ENCODE results near the gene REV1. TPM values are rescaled to one million over a fixed set of nuclear protein-coding genes. Genes with fewer than 3 reads are reported as not detected.

REV1 gene
- total RNA-seq, 4 donors from 2014 or later = 82.6 to 89.5 (median 85.3) TPM

GRCh38 chr2:99485411-99485810 lies 4.4 kb downstream of the REV1 start:
- Histone ChIP-seq H3K27ac (no peak overlapping the region), H3K4me3 (no peak overlapping the region), H3K4me1 (peaks cover 0 to 33% (median 2%) of the 10 kb centered on the region in 4 donors), H3K9me3 (no peaks in the 10 kb centered on the region), H3K27me3 (no peaks in the 10 kb centered on the region), H3K36me3 (no peaks in the 10 kb centered on the region)
- DNase-seq = no peak
- TF ChIP-seq CTCF (IDR thresholded peaks at IDR 0.05) (no peak), POLR2A (IDR thresholded peaks at IDR 0.05) (no peak)

DNA sequence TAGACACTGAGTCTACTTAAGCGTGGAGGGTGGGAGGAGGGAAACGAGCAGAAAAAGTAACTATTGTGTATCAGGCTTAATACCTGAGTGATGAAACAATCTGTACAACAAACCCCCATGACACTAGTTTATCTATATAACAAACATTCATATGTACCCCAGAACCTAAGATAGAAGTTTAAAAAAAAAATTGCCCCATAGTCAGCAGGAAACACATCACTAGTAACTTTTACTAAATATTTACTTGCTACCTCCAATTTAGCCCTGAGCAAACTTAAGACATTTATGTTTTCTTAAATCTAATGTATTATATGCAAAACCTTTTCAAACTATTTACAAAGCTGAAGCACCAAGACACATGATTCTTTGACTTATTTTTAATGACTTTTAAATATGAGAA lies 5.6 kb downstream of the REV1 start:
- Histone ChIP-seq H3K36me3 (no peaks in the 10 kb centered on the region), H3K27ac (no peak overlapping the region), H3K27me3 (no peaks in the 10 kb centered on the region), H3K4me1 (peaks cover 0 to 44% (median 2%) of the 10 kb centered on the region in 4 donors), H3K9me3 (no peaks in the 10 kb centered on the region), H3K4me3 (no peak overlapping the region)
- TF ChIP-seq POLR2A (IDR thresholded peaks at IDR 0.05) (no peak), CTCF (IDR thresholded peaks at IDR 0.05) (no peak)
- DNase-seq = no peak

DNA sequence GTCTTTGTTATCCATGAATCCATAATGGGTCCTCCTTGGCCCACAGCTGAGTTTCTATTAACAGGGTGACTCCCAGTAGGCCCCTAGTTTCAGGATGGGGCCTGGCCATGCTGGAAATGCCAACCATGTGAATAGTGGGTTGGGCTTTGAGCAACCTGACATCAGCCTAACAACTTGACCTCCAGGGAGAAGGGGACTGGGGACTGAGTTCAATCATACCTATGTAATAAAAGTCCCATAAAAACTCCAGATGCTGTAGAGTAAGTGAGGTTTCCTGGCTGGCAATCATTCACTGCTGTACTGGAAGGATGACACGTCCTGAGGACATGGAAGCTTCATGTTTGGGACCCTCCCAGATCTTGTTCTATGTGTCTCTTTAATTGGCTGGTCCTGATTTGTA lies 7.9 kb downstream of the REV1 start:
- Histone ChIP-seq H3K27me3 (no peaks in the 10 kb centered on the region), H3K9me3 (no peaks in the 10 kb centered on the region), H3K4me3 (no peak overlapping the region), H3K27ac (peak overlapping the region in 1 of 4 donors; percentile 50), H3K4me1 (peaks cover 0 to 54% (median 2%) of the 10 kb centered on the region in 4 donors), H3K36me3 (no peaks in the 10 kb centered on the region)
- no peak for TF ChIP-seq POLR2A (IDR thresholded peaks at IDR 0.05)
- TF ChIP-seq CTCF (IDR thresholded peaks at IDR 0.05) = no peak
- DNase-seq = peak in 1 of 3 donors; percentile 59

- Histone ChIP-seq H3K4me1 (peaks cover 0 to 50% (median 2%) of the 10 kb centered on the region in 4 donors), H3K4me3 (no peak overlapping the region), H3K27me3 (no peaks in the 10 kb centered on the region), H3K9me3 (no peaks in the 10 kb centered on the region), H3K36me3 (no peaks in the 10 kb centered on the region), H3K27ac (peak overlapping the region in 1 of 4 donors; percentile 50)
- DNase-seq = no peak
- no peak for TF ChIP-seq POLR2A (IDR thresholded peaks at IDR 0.05)
- no peak for TF ChIP-seq CTCF (IDR thresholded peaks at IDR 0.05)
Observed at GRCh38 chr2:99481527-99481926, 8.3 kb downstream of the REV1 start.

DNA sequence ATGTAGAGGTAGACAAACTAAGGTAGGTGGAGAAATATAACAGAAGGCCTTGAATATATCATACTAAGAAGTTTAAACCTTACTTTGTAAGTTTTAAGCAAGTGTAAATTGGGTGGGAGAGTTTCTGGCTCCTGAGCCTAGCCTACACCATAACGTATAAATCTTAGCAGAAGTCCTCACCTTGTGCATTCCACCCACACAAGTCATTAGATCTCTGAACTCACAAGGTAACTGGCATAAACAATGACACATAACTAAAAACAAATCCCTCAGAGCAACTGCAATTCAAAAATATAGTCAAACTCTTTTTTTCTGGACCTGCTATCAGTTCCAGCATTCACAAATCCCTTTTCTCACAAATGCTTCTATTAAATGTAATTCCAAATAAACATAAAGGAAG lies 9.4 kb downstream of the REV1 start:
- Histone ChIP-seq H3K36me3 (no peaks in the 10 kb centered on the region), H3K27ac (no peak overlapping the region), H3K27me3 (no peaks in the 10 kb centered on the region), H3K4me1 (peaks cover 0 to 55% (median under 1%) of the 10 kb centered on the region in 4 donors), H3K4me3 (no peak overlapping the region), H3K9me3 (no peaks in the 10 kb centered on the region)
- DNase-seq = no peak
- TF ChIP-seq POLR2A (IDR thresholded peaks at IDR 0.05) (no peak), CTCF (IDR thresholded peaks at IDR 0.05) (no peak)

DNA sequence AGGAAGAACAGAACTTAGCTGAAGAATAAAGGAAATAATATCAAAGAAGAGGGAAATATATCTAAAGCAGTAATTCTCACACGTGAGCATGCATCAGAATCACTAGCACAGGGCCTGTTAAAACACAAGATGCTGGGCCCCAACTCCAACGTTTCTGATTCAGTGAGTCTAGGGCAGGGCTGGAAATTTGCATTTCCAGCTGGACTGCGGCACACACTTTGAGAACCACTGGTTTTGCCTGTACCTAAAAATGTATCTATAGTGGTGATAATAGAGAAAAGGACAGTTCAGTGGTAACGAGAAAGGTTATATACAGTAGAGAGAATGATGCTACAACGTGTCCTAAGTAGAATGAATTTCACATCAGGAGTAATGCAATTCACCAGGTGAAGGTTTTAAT lies 11.2 kb downstream of the REV1 start:
- Histone ChIP-seq H3K9me3 (no peaks in the 10 kb centered on the region), H3K27me3 (no peaks in the 10 kb centered on the region), H3K27ac (peak overlapping the region in 2 of 4 donors; percentile 23 to 37), H3K36me3 (no peaks in the 10 kb centered on the region), H3K4me3 (no peak overlapping the region), H3K4me1 (peaks cover 0 to 50% (median 0%) of the 10 kb centered on the region in 4 donors)
- TF ChIP-seq POLR2A (IDR thresholded peaks at IDR 0.05) = no peak
- no peak for TF ChIP-seq CTCF (IDR thresholded peaks at IDR 0.05)
- no peak for DNase-seq
